GM20431 (cell line): ENCODE results near the gene CLEC16A.

Experiments used
- in situ Hi-C: fragments of 300-500 bp; cut with MseI, MboI; formaldehyde crosslinking; loops from one replicate; pipeline ENCODE4 v1.15.0; 2020; ENCODE audit warnings: low sequenced_read_pairs; ENCODE audit not compliant: unreplicated experiment

The CLEC16A gene

GRCh38 chr16:11156401-11156800 lies 212.0 kb downstream of the CLEC16A start:
- in situ Hi-C loops = no loop called here

GRCh38 chr16:11157143-11157542 lies 212.8 kb downstream of the CLEC16A start:
- in situ Hi-C loops = no loop called here

- in situ Hi-C loops = no loop called here
Observed at GRCh38 chr16:11158018-11158417, 213.7 kb downstream of the CLEC16A start.

DNA sequence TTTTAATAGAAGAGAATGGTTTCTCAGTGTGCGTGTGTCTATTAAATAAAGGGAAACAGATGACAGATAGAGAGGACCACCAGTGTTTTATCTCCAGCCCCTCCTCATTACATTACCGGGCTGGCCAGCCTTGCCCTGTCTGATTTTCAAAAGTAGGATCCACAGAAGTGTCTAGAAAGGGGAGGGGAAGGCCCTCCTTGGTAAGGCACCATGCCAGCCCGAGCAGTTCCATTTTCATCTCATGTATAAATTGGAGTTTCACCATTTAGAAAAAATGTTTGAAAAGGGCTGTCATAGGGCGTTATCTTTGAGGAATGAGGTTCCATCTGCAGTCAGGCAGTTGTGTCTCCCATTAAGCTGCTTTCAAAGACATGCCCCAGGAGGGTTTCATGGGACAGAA lies 214.9 kb downstream of the CLEC16A start:
- in situ Hi-C loops = no loop called here

DNA sequence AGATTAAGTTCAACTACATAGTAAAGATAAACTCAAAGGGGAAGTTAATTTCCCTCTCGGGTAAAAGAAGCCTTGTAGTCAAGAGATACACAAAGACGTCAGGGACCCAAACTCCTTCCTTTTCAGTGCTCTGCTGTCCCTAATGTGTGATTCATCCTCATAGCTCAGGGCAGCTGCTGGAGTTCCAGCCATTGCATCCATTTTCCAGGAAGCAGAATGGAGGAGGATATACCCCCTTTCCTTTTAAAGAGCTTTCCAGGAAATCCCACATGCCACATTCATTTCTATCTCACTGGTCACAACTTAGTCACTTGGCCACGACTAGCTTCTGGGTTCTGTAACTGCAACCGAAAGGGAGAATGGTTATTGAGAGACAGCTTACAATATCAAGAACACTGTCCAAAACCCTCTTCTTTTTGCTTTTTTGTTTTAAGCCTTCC lies 216.3 kb downstream of the CLEC16A start:
- in situ Hi-C loops = no loop called here

- in situ Hi-C loops = no loop called here
Observed at GRCh38 chr16:11161439-11161838, 217.1 kb downstream of the CLEC16A start.

- in situ Hi-C loops = no loop called here
Observed at GRCh38 chr16:11161974-11162373, 217.6 kb downstream of the CLEC16A start.

DNA sequence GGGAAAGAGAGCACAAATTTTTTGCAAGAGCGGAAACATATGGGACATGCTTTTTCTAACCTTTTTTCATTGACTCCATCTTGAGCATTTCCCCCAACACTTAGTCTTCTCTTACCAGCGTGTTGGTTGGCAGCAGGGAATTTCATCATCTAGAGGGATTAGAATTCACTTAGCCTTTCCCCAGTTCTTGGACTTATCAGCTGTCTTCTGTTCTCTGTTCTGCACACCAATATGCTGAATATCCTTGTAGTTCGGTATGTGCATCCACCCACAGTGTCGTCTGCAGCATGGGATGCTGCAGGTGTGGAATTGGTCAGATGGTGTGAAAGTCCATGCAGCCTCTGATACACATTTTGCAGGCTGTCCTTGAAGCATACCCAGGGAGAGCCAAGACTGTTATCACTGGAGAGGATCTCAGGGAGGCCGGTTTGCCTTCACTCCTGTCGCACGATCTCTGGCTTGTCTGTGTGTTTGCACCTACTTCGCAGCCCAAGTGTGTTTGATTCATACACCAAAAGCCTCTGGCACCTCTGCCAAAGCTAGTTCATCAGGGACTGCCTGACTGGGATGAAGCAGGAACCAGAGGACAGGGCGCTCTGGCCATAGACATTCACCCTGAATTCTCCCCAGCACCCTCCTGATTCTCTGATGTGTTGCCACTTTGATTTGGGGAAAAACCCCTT lies 218.4 kb downstream of the CLEC16A start:
- in situ Hi-C loops = no loop called here

GRCh38 chr16:11163761-11164261 lies 219.4 kb downstream of the CLEC16A start:
- in situ Hi-C loops = no loop called here

- in situ Hi-C loops = no loop called here
Observed at GRCh38 chr16:11164482-11165270, 220.3 kb downstream of the CLEC16A start.

DNA sequence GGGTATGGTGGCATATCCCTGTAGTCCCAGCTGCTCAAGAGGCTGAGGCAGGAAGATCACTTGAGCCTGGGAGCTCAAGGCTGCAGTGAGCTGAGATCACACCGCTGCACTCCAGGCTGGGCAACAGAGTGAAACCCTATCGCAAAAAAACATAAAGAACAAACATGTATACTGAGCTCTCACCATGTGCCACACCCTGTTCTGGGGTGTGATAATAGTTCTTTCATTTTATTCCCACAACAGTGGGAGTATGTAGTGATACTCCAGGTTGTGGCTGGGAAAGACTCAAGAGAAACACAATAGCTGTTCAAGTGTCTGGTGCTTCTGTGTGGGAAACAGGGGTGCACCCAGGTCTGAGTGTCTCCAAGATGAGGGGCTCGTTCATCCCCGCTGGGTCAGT lies 221.0 kb downstream of the CLEC16A start:
- in situ Hi-C loops = no loop called here

GRCh38 chr16:11165894-11166665 lies 221.7 kb downstream of the CLEC16A start:
- in situ Hi-C loops = no loop called here

DNA sequence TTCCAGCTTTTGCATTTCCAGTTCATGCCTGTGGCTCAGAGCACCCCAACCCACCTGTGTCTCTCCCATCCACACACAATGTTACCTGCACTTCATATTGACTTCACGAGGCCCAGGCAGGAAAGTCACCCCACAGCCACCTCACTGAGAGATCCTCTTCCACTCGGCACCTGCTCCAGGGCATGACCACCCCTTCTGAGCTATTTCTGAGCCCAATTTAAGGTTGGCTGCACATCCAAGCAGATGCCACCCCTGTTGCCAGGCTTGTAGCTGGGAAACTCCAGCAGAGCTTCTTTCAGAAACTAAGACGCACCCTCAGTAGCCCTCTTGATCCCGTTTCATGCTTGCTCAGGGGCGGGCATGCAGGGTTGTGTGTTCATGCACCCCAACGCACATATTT lies 223.2 kb downstream of the CLEC16A start:
- in situ Hi-C loops = no loop called here

GRCh38 chr16:11168386-11169051 lies 224.2 kb downstream of the CLEC16A start:
- in situ Hi-C loops = no loop called here

DNA sequence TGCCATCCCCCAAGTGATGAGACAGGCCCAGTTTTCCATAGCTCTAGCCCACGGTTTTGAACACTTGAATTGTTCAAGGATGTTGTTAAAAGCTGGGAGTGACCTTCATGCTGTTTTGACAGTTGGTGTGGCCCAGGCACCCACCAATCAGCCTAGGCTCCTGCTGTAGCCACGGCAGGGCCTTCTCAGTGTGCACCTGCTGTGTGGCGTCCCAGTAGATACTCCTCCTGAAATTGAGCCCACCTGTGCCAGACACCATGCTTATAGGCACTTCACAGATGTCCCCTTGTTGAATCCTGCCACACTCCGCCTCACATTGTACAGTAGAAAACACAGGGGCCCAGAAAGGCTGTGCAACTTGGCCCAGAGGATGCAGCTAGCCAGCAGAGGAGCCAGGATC lies 225.3 kb downstream of the CLEC16A start:
- in situ Hi-C loops = no loop called here

DNA sequence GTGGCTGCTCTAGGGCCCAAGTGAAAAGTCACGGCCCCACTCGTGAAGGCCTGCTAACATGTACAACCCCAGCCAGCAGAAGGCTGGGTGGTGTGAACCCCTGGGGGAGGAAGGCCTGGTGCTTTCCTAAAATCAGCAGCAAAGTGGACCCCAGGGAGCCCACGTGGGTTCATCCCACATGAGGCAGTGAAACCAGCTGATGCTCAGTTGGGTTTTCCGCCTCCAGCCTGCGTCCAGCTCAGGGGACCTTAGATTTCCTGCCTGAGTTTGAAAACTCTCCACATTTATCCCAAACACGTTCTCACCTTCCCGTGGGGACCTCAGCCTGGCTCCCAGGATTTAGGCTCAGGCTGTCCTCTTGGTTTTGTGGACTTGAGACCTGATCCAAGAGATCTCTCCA lies 225.8 kb downstream of the CLEC16A start:
- in situ Hi-C loops = no loop called here

DNA sequence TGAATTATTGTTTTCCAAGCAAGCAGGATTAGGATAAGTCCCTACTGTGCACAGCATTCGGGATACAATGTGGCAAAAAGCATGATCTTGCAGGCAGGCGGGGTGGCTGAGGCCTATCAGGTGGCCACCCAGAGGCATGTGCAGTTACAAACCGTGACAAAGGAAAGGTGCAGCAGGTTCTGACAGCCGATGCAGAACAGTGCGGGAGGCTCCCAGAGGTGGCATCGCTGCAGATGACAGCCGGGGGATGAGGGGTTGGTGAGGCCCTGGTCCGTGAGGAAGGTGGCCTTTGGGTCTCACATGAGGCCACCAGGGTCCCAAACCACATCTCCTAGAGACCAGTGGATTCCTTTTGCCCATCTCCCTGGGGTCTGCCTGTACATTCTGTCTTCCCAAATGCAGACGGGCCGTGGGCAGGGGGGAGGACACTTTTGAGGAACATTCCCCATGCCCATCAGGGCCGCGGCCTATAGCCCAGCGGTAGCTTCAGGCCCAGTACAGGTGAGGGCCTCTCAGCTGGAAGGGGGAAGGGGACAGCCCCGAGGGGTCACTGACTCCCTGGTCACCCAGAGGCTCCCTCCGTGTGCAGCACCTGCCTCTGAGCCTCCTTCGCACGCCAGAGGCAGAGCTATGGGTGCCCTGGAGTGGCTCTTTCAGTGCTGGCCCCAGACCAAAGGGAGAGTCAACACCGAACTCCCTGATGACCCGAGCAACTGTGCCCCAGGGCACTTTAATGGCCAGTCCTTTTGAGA lies 226.5 kb downstream of the CLEC16A start:
- in situ Hi-C loops = no loop called here

GRCh38 chr16:11171448-11171709 lies 227.0 kb downstream of the CLEC16A start:
- in situ Hi-C loops = no loop called here

DNA sequence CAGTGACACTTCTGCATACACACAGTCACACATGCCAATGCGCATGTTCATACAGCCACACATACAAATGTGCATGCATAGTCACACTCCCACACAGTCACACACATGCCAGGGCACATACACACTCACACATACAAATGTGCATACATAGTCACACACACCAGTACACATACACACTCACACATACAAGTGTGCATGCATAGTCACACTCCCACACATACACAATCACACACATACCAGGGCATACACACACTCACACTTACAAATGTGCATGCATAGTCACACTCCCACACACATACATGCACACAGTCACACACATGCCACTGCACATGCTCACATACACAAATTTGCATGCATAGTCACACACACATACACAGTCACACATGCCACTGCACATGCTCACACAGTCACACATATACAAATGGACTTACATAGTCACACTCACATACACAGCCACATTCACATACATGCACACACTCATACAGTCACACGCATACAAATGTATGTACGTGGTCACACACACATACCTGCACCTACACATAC lies 227.5 kb downstream of the CLEC16A start:
- in situ Hi-C loops = no loop called here
